C4-2B (cell line): Measurements from ENCODE around the gene SPRR2G.
"Not testable (repeated sequence)": the region's sequence is repeated elsewhere in the genome, so short reads cannot be mapped to it uniquely, and the experiment has no call there.

Source experiments
- H3K27ac ChIP-seq: fragments of 450-650 bp; 2 replicates; pipeline ENCODE4 v1.5.1; 2017
- CTCF ChIP-seq: fragments of 450-650 bp; conservative IDR thresholded peaks from 2 replicates; pipeline ENCODE4 v1.5.1; 2017; ENCODE audit warnings: mild to moderate bottlenecking
- ZFX ChIP-seq: fragments of 450-650 bp; IDR thresholded peaks from 2 replicates; pipeline ENCODE4 v1.6.1; 2017

Gene SPRR2G

GRCh38 chr1:153113416-153113815, 37.3 kb downstream of the SPRR2G start, which contains the start of gene SPRR2F:
TSS of gene SPRR2F (minus strand) at chr1:153113516. CDS start at chr1:153112733, 783 bp downstream.
- TF ChIP-seq CTCF (no peak), ZFX (no peak)
- H3K27ac ChIP-seq = no peak within 1 kb of the TSS

- H3K27ac ChIP-seq = not testable (repeated sequence)
These were observed 38.2 kb downstream of the SPRR2G start for GRCh38 chr1:153112454-153112853.

- no peak overlapping the region for H3K27ac ChIP-seq
These were observed 50.4 kb downstream of the SPRR2G start for GRCh38 chr1:153100245-153100644.

More at GRCh38 chr1:153100245-153100644, 50.4 kb downstream of the SPRR2G start:
- TF ChIP-seq CTCF (no peak), ZFX (no peak)
